ENCODE measurements around the gene ACKR2.

DNA sequence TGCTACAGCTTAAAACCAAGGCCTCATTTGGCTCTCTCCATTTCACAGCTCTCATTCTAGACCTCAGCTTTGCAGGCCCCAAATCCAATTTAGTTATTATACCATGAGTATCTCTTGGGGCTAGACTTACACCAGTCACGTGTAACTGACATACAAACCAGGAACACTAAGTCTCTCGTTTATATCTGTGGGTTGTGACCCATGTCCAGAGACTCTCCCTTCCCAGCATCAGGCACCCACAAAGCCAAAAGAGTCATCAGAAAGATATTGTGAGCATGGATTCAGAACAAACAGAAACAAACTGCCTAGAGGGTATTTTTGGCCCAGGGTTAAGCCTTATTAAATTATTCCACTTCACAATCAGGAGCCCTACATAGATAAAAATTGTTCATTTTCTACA lies 30.6 kb upstream of the ACKR2 start:
- TF ChIP-seq CTCF (IDR thresholded peaks at IDR 0.05), result no peak
- no peak for TF ChIP-seq POLR2A (IDR thresholded peaks at IDR 0.05)

Measured in suprapubic skin (tissue), 3 donors.